ENCODE measurements around the gene CD200. TPM values are rescaled to one million over a fixed set of nuclear protein-coding genes. Genes with fewer than 3 reads are reported as not detected.

The CD200 gene
- total RNA-seq (2021) (46.8 to 56.1 TPM (median 54.1 TPM) in 3 replicates), Bru-seq, nascent RNA (percentile 98 among the genes with signal in this experiment)
- long read RNA-seq, experiment 1, transcript CD200-201 (6 exons, 2,129 nt), result major isoform, 77 of 205 reads
- long read RNA-seq, experiment 1, transcript CD200-204 (5 exons, 2,017 nt), result minor isoform, 16 of 205 reads
- long read RNA-seq, experiment 1, transcript CD200-202 (5 exons, 1,997 nt), result minor isoform, 43 of 205 reads
- long read RNA-seq, experiment 1, transcript CD200-203 (7 exons, 1,524 nt), result minor isoform, 15 of 205 reads
- long read RNA-seq, experiment 1, partial matches to known transcripts, result 20 of 205 reads
- long read RNA-seq, experiment 1, other reads (novel, unspliced or antisense), result 34 of 205 reads
- long read RNA-seq, experiment 2, transcript CD200-201 (6 exons, 2,129 nt), result major isoform, 25 of 76 reads
- long read RNA-seq, experiment 2, transcript CD200-204 (5 exons, 2,017 nt), result minor isoform, 5 of 76 reads
- long read RNA-seq, experiment 2, transcript CD200-202 (5 exons, 1,997 nt), result minor isoform, 13 of 76 reads
- long read RNA-seq, experiment 2, partial matches to known transcripts, result 20 of 76 reads
- long read RNA-seq, experiment 2, other reads (novel, unspliced or antisense), result 9 of 76 reads
- long read RNA-seq, experiment 3, transcript CD200-201 (6 exons, 2,129 nt), result minor isoform, 37 of 143 reads
- long read RNA-seq, experiment 3, transcript CD200-202 (5 exons, 1,997 nt), result major isoform, 41 of 143 reads
- long read RNA-seq, experiment 3, transcript CD200-203 (7 exons, 1,524 nt), result minor isoform, 9 of 143 reads
- long read RNA-seq, experiment 3, transcript CD200-204 (5 exons, 2,017 nt), result minor isoform, 15 of 143 reads
- long read RNA-seq, experiment 3, partial matches to known transcripts, result 6 of 143 reads
- long read RNA-seq, experiment 3, other reads (novel, unspliced or antisense), result 35 of 143 reads

GRCh38 chr3:112333002-112333380 lies at the start of gene CD200:
Gene CD200 (plus strand): TSS chr3:112333156. CDS start chr3:112333213, 57 bp downstream.
- POLR2A ChIA-PET, result interaction anchor here (0.8 to 2.7 kb wide), 13 partner anchors 8 to 229 kb away, joined by 3 to 12 read pairs (median 5); partner anchors contain the start of genes ATG3, SLC35A5 and SLC9C1
- CTCF ChIA-PET, result interaction anchor here (0.9 to 4.4 kb wide), 13 partner anchors 8 to 221 kb away, joined by 3 to 37 read pairs (median 4); partner anchors contain the start of gene SLC9C1
- DNase-seq (ENCODE audit: low spot score), result peak; percentile 85
- TF ChIP-seq, protein P1, sequence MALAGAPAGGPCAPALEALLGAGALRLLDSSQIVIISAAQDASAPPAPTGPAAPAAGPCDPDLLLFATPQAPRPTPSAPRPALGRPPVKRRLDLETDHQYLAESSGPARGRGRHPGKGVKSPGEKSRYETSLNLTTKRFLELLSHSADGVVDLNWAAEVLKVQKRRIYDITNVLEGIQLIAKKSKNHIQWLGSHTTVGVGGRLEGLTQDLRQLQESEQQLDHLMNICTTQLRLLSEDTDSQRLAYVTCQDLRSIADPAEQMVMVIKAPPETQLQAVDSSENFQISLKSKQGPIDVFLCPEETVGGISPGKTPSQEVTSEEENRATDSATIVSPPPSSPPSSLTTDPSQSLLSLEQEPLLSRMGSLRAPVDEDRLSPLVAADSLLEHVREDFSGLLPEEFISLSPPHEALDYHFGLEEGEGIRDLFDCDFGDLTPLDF (CRISPR knock-in tag; IDR thresholded peaks at IDR 0.05), result no peak
- TF ChIP-seq NFATC4 (CRISPR knock-in tag; IDR thresholded peaks at IDR 0.05), result no peak
- TF ChIP-seq IRF2 (CRISPR knock-in tag; IDR thresholded peaks at IDR 0.05; ENCODE audit: borderline replicate concordance, low read depth), result no peak
- TF ChIP-seq, protein P2, sequence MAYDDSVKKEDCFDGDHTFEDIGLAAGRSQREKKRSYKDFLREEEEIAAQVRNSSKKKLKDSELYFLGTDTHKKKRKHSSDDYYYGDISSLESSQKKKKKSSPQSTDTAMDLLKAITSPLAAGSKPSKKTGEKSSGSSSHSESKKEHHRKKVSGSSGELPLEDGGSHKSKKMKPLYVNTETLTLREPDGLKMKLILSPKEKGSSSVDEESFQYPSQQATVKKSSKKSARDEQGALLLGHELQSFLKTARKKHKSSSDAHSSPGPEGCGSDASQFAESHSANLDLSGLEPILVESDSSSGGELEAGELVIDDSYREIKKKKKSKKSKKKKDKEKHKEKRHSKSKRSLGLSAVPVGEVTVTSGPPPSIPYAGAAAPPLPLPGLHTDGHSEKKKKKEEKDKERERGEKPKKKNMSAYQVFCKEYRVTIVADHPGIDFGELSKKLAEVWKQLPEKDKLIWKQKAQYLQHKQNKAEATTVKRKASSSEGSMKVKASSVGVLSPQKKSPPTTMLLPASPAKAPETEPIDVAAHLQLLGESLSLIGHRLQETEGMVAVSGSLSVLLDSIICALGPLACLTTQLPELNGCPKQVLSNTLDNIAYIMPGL (CRISPR knock-in tag; IDR thresholded peaks at IDR 0.05), result 0 out of 2 replicates have a peak, but pooled peaks have one; percentile 44
- TF ChIP-seq FOXP4 (CRISPR knock-in tag; IDR thresholded peaks at IDR 0.05), result peak; percentile 68; the same call in 1 of the 2 replicates
- TF ChIP-seq, protein P3, sequence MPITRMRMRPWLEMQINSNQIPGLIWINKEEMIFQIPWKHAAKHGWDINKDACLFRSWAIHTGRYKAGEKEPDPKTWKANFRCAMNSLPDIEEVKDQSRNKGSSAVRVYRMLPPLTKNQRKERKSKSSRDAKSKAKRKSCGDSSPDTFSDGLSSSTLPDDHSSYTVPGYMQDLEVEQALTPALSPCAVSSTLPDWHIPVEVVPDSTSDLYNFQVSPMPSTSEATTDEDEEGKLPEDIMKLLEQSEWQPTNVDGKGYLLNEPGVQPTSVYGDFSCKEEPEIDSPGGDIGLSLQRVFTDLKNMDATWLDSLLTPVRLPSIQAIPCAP (CRISPR knock-in tag; IDR thresholded peaks at IDR 0.05), result 0 out of 2 replicates have a peak, but pooled peaks have one; percentile 49
- TF ChIP-seq ARID4B (CRISPR knock-in tag; IDR thresholded peaks at IDR 0.05; ENCODE audit: borderline replicate concordance), result no peak
- TF ChIP-seq, protein P4, sequence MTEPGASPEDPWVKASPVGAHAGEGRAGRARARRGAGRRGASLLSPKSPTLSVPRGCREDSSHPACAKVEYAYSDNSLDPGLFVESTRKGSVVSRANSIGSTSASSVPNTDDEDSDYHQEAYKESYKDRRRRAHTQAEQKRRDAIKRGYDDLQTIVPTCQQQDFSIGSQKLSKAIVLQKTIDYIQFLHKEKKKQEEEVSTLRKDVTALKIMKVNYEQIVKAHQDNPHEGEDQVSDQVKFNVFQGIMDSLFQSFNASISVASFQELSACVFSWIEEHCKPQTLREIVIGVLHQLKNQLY (CRISPR knock-in tag; IDR thresholded peaks at IDR 0.05), result no peak
- 0 out of 2 replicates have a peak, but pooled peaks have one; percentile 19 for TF ChIP-seq NFE2L1 (CRISPR knock-in tag; IDR thresholded peaks at IDR 0.05)
- no peak for TF ChIP-seq TP53 (CRISPR knock-in tag; IDR thresholded peaks at IDR 0.05)
- peak; percentile 29; the same call in 1 of the 2 replicates for TF ChIP-seq FOXP1 (CRISPR knock-in tag; IDR thresholded peaks at IDR 0.05; ENCODE audit: borderline replicate concordance)
- TF ChIP-seq NR3C1 (CRISPR knock-in tag; conservative IDR thresholded peaks at IDR 0.05; ENCODE audit: low read depth), result no peak
- no peak for TF ChIP-seq NR2C2 (CRISPR knock-in tag; IDR thresholded peaks at IDR 0.05)
- TF ChIP-seq ZNF671 (CRISPR knock-in tag; IDR thresholded peaks at IDR 0.05), result no peak
- peak; percentile 73 for TF ChIP-seq ETV6 (CRISPR knock-in tag; IDR thresholded peaks at IDR 0.05)
- TF ChIP-seq AFF4 (CRISPR knock-in tag; IDR thresholded peaks at IDR 0.05; ENCODE audit: borderline replicate concordance), result peak; percentile 4; the same call in 1 of the 2 replicates

More at GRCh38 chr3:112333002-112333380, at the start of gene CD200:
- peaks cover 14% of the 10 kb centered on the region for H3K36me3 Mint-ChIP-seq
- peak within 1 kb of the TSS; percentile 96 for H3K27ac Mint-ChIP-seq
- peak; percentile 86 for ATAC-seq
- no peaks in the 10 kb centered on the region for H3K27me3 Mint-ChIP-seq (ENCODE audit: low read depth)
- peak within 1 kb of the TSS; percentile 88 for H3K4me3 Mint-ChIP-seq
- no peaks in the 10 kb centered on the region for H3K9me3 Mint-ChIP-seq
- H3K4me1 Mint-ChIP-seq, result peaks cover 40% of the 10 kb centered on the region

Data from WTC11 (cell line).